HCT116 (cell line): ENCODE results near the gene RBM42.

ENCODE experiments used
- CEBPB ChIP-seq: IDR thresholded peaks from 2 replicates; pipeline ENCODE4 v1.6.1; 2012; ENCODE audit warnings: low read depth
- EZH2 ChIP-seq: fragments of 200-600 bp; sonication (generic); IDR thresholded peaks from 2 replicates; pipeline ENCODE4 v1.6.1; 2017; ENCODE audit warnings: antibody characterized with exemption, mixed run types
- POLR2A ChIP-seq: IDR thresholded peaks from 2 replicates; pipeline ENCODE4 v1.7.0; 2011; ENCODE audit warnings: borderline replicate concordance; ENCODE audit not compliant: insufficient read depth, insufficient read length; ENCODE audit errors: extremely low read depth
- SP1 ChIP-seq: IDR thresholded peaks from 2 replicates; pipeline ENCODE4 v1.6.1; 2012; ENCODE audit warnings: low read depth
- ZFX ChIP-seq: fragments of 450-650 bp; IDR thresholded peaks from 2 replicates; pipeline ENCODE4 v1.6.1; 2017
- TF ChIP-seq, protein P1 (sequence below): IDR thresholded peaks from 2 replicates; pipeline ENCODE4 v1.6.1; 2011; ENCODE audit warnings: mild to moderate bottlenecking, low read length, moderate library complexity; ENCODE audit not compliant: insufficient replicate concordance; ENCODE audit errors: extremely low read depth
- TF ChIP-seq, protein P2 (sequence below), 3 experiments: fragments of 200-600 bp in 1 of 3; sonication (generic) in 1 of 3; IDR thresholded peaks in 2 of 3; conservative IDR thresholded peaks in 1 of 3; 2 replicates each; pipeline ENCODE4 v1.5.1; 2012 to 2017; ENCODE audit warnings: low read depth in 2 of 3, low read length in 2 of 3, antibody characterized with exemption in 1 of 3, borderline replicate concordance in 1 of 3, control low read depth in 1 of 3, mild to moderate bottlenecking in 1 of 3, mixed read lengths in 1 of 3, mixed run types in 1 of 3, moderate library complexity in 1 of 3; ENCODE audit not compliant: insufficient read depth in 1 of 3
- TF ChIP-seq, protein P3 (sequence below): IDR thresholded peaks from 2 replicates; pipeline ENCODE4 v1.6.1; 2012
- TF ChIP-seq, protein P4 (sequence below): IDR thresholded peaks from 2 replicates; pipeline ENCODE4 v1.6.1; 2012; ENCODE audit warnings: low read depth

DNA sequence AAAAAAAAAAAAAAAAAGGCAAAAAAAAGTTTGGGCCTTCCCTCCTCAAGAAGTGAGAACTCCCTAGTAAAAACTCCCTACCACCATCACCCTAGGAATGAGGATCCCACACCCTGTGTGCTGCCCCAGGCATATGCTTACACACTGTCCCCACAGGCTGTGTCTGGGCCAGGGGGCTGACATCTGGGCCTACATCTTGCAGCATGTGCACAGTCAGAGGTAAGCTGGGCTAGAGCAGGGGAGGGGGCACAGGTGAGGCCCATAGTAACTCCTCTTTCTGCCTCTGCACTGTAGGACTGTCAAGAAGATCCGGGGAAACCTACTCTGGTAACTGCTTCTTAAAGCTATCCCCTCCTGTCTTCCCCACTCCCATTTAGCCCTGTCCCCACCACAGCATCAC lies 15.3 kb upstream of the RBM42 start:
- no peak for TF ChIP-seq EZH2
- TF ChIP-seq, protein P1, sequence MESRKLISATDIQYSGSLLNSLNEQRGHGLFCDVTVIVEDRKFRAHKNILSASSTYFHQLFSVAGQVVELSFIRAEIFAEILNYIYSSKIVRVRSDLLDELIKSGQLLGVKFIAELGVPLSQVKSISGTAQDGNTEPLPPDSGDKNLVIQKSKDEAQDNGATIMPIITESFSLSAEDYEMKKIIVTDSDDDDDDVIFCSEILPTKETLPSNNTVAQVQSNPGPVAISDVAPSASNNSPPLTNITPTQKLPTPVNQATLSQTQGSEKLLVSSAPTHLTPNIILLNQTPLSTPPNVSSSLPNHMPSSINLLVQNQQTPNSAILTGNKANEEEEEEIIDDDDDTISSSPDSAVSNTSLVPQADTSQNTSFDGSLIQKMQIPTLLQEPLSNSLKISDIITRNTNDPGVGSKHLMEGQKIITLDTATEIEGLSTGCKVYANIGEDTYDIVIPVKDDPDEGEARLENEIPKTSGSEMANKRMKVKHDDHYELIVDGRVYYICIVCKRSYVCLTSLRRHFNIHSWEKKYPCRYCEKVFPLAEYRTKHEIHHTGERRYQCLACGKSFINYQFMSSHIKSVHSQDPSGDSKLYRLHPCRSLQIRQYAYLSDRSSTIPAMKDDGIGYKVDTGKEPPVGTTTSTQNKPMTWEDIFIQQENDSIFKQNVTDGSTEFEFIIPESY = no peak
- no peak for TF ChIP-seq SP1
- TF ChIP-seq, protein P2, sequence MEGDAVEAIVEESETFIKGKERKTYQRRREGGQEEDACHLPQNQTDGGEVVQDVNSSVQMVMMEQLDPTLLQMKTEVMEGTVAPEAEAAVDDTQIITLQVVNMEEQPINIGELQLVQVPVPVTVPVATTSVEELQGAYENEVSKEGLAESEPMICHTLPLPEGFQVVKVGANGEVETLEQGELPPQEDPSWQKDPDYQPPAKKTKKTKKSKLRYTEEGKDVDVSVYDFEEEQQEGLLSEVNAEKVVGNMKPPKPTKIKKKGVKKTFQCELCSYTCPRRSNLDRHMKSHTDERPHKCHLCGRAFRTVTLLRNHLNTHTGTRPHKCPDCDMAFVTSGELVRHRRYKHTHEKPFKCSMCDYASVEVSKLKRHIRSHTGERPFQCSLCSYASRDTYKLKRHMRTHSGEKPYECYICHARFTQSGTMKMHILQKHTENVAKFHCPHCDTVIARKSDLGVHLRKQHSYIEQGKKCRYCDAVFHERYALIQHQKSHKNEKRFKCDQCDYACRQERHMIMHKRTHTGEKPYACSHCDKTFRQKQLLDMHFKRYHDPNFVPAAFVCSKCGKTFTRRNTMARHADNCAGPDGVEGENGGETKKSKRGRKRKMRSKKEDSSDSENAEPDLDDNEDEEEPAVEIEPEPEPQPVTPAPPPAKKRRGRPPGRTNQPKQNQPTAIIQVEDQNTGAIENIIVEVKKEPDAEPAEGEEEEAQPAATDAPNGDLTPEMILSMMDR (IDR thresholded peaks at IDR 0.05 in 2 of 3, conservative IDR thresholded peaks at IDR 0.05 in 1 of 3; ENCODE audit: borderline replicate concordance in 1 of 3, insufficient read depth in 1 of 3, low read depth in 2 of 3, low read length in 2 of 3) = no peak
- TF ChIP-seq, protein P3, sequence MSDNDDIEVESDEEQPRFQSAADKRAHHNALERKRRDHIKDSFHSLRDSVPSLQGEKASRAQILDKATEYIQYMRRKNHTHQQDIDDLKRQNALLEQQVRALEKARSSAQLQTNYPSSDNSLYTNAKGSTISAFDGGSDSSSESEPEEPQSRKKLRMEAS = no peak
- no peak for TF ChIP-seq ZFX
- TF ChIP-seq, protein P4, sequence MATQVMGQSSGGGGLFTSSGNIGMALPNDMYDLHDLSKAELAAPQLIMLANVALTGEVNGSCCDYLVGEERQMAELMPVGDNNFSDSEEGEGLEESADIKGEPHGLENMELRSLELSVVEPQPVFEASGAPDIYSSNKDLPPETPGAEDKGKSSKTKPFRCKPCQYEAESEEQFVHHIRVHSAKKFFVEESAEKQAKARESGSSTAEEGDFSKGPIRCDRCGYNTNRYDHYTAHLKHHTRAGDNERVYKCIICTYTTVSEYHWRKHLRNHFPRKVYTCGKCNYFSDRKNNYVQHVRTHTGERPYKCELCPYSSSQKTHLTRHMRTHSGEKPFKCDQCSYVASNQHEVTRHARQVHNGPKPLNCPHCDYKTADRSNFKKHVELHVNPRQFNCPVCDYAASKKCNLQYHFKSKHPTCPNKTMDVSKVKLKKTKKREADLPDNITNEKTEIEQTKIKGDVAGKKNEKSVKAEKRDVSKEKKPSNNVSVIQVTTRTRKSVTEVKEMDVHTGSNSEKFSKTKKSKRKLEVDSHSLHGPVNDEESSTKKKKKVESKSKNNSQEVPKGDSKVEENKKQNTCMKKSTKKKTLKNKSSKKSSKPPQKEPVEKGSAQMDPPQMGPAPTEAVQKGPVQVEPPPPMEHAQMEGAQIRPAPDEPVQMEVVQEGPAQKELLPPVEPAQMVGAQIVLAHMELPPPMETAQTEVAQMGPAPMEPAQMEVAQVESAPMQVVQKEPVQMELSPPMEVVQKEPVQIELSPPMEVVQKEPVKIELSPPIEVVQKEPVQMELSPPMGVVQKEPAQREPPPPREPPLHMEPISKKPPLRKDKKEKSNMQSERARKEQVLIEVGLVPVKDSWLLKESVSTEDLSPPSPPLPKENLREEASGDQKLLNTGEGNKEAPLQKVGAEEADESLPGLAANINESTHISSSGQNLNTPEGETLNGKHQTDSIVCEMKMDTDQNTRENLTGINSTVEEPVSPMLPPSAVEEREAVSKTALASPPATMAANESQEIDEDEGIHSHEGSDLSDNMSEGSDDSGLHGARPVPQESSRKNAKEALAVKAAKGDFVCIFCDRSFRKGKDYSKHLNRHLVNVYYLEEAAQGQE = no peak
- no peak for TF ChIP-seq POLR2A
- TF ChIP-seq CEBPB = no peak
